OCI-LY7 (cell line): ENCODE results near the gene BMAL1. TPM values are rescaled to one million over a fixed set of nuclear protein-coding genes. Genes with fewer than 3 reads are reported as not detected.

ENCODE experiments used
- BruUV-seq: library from RNA; stranded (reverse); fragments of 400-500 nt; replicated peaks from 2 replicates; lab custom pipeline; 2021; lab: Mats Ljungman, UMichigan
- CTCF ChIA-PET: fragments of 300-600 bp; sonication (Branson Sonifier 250); formaldehyde crosslinking; loops from one replicate; lab custom pipeline; 2022; ENCODE audit warnings: antibody characterized with exemption; ENCODE audit not compliant: unreplicated experiment; lab: Charles Lee
- POLR2A ChIA-PET: fragments of 300-600 bp; sonication (Branson Sonifier 250); formaldehyde crosslinking; loops from one replicate; lab custom pipeline; 2022; ENCODE audit warnings: antibody characterized with exemption; lab: Charles Lee
- DNase-seq: peaks from one replicate; pipeline ENCODE4 v3.0.0-alpha.2; 2015; ENCODE audit warnings: low spot score
- H2AFZ ChIP-seq: fragments of 200-600 bp; sonication (generic), shearing (Covaris generic); 2 replicates; pipeline ENCODE4 v1.6.1; 2014; ENCODE audit warnings: mild to moderate bottlenecking, antibody characterized with exemption, low read length, moderate library complexity
- H3K27ac ChIP-seq: fragments of 200-600 bp; sonication (generic); 2 replicates; pipeline ENCODE4 v1.5.1; 2014; ENCODE audit warnings: mixed run types, low read depth, mild to moderate bottlenecking, moderate library complexity, low read length, inconsistent platforms; ENCODE audit not compliant: poor library complexity, severe bottlenecking
- H3K36me3 ChIP-seq: fragments of 200-600 bp; sonication (generic); 2 replicates; pipeline ENCODE4 v1.6.1; 2014; ENCODE audit warnings: mild to moderate bottlenecking, antibody characterized with exemption, low read length, moderate library complexity, mixed read lengths; ENCODE audit not compliant: insufficient read depth
- H3K4me1 ChIP-seq: fragments of 200-600 bp; sonication (generic); 2 replicates; pipeline ENCODE4 v1.5.1; 2014; ENCODE audit warnings: mild to moderate bottlenecking, low read length; ENCODE audit not compliant: insufficient read depth, poor library complexity, severe bottlenecking
- H3K4me2 ChIP-seq: fragments of 200-600 bp; sonication (generic); 2 replicates; pipeline ENCODE4 v1.6.1; 2014; ENCODE audit warnings: mild to moderate bottlenecking, low read length
- H3K4me3 ChIP-seq: fragments of 200-600 bp; sonication (generic); 2 replicates; pipeline ENCODE4 v1.5.1; 2014; ENCODE audit warnings: mild to moderate bottlenecking, low read depth, low read length; ENCODE audit not compliant: poor library complexity, severe bottlenecking
- H3K79me2 ChIP-seq: fragments of 200-600 bp; sonication (generic); 2 replicates; pipeline ENCODE4 v1.6.1; 2016; ENCODE audit warnings: low read depth, mild to moderate bottlenecking, low read length, moderate library complexity, mixed read lengths; ENCODE audit not compliant: insufficient read depth
- H3K9me2 ChIP-seq: fragments of 200-600 bp; sonication (generic); 2 replicates; pipeline ENCODE4 v1.6.1; 2016; ENCODE audit warnings: mild to moderate bottlenecking, low read length, mixed read lengths; ENCODE audit not compliant: insufficient read depth
- H3K9me3 ChIP-seq: fragments of 200-600 bp; sonication (generic); 2 replicates; pipeline ENCODE4 v1.6.1; 2014; ENCODE audit warnings: mild to moderate bottlenecking, mixed run types, low read length, mixed read lengths
- H4K20me1 ChIP-seq: fragments of 200-600 bp; sonication (generic); 2 replicates; pipeline ENCODE4 v1.6.1; 2014; ENCODE audit warnings: mild to moderate bottlenecking, antibody characterized with exemption, low read length, moderate library complexity, mixed read lengths; ENCODE audit not compliant: insufficient read depth
- CTCF ChIP-seq: fragments of 200-600 bp; sonication (generic); conservative IDR thresholded peaks from 2 replicates; pipeline ENCODE4 v1.5.1; 2014; ENCODE audit warnings: mild to moderate bottlenecking, antibody characterized with exemption, low read length, moderate library complexity, mixed read lengths
- EZH2phosphoT487 ChIP-seq: fragments of 200-600 bp; sonication (generic); IDR thresholded peaks from 2 replicates; pipeline ENCODE4 v1.6.1; 2018; ENCODE audit warnings: low read depth, borderline replicate concordance, mild to moderate bottlenecking, mixed run types, antibody characterized with exemption, low read length, moderate library complexity, mixed read lengths
- intact Hi-C: fragments of 100-400 bp; cut with micrococcal nuclease; formaldehyde crosslinking; loops from one replicate; pipeline ENCODE4 v1.10.0; 2022; ENCODE audit not compliant: unreplicated experiment
- total RNA-seq, 2 experiments: library from RNA; depleted of rRNA in 1 of 2; stranded (reverse); fragments of >200 nt in 1 of 2; shearing (Covaris generic) in 1 of 2; gene quantifications; 2 replicates each; pipeline ENCODE4 v1.2.3, GENCODE V29; 2014 to 2022

The BMAL1 gene
- total RNA-seq, 2 experiments from 2014 or later: not detected

- Histone ChIP-seq H2AFZ (no peak overlapping the region), H3K4me1 (no peaks in the 10 kb centered on the region), H3K9me3 (no peaks in the 10 kb centered on the region), H3K9me2 (no peaks in the 10 kb centered on the region), H3K36me3 (no peaks in the 10 kb centered on the region), H3K4me3 (no peak overlapping the region), H4K20me1 (no peaks in the 10 kb centered on the region), H3K4me2 (no peak overlapping the region), H3K79me2 (no peaks in the 10 kb centered on the region), H3K27ac (no peak overlapping the region)
- no peak for TF ChIP-seq CTCF
- TF ChIP-seq EZH2phosphoT487: no peak
- ChIA-PET CTCF (no interaction called here), POLR2A (interaction anchor here (0.6 kb wide), 1 partner anchor 376 kb away, joined by 4 read pairs; no protein-coding TSS in a partner anchor)
- intact Hi-C loops: no loop called here
- no TSS peak for BruUV-seq
- no peak for DNase-seq
Observed at GRCh38 chr11:13336246-13336878, 58.8 kb downstream of the BMAL1 start.

GRCh38 chr11:13338019-13338426 is 60.4 kb downstream of the BMAL1 start:
- no peaks in the 10 kb centered on the region for H4K20me1 ChIP-seq
- intact Hi-C loops: no loop called here
- no peaks in the 10 kb centered on the region for H3K79me2 ChIP-seq
- H3K4me1 ChIP-seq: no peaks in the 10 kb centered on the region
- DNase-seq: no peak
- H3K9me2 ChIP-seq: no peaks in the 10 kb centered on the region
- no peak overlapping the region for H3K4me2 ChIP-seq
- no peaks in the 10 kb centered on the region for H3K9me3 ChIP-seq
- no peak overlapping the region for H2AFZ ChIP-seq
- no peaks in the 10 kb centered on the region for H3K36me3 ChIP-seq
- no peak overlapping the region for H3K27ac ChIP-seq
- CTCF ChIA-PET: no interaction called here
- TF ChIP-seq CTCF (no peak), EZH2phosphoT487 (no peak)
- H3K4me3 ChIP-seq: no peak overlapping the region
- BruUV-seq: no TSS peak
- POLR2A ChIA-PET: no interaction called here

GRCh38 chr11:13338427-13339069 is 61.0 kb downstream of the BMAL1 start:
- intact Hi-C loops: no loop called here
- no peaks in the 10 kb centered on the region for H3K4me1 ChIP-seq
- H3K9me2 ChIP-seq: no peaks in the 10 kb centered on the region
- POLR2A ChIA-PET: interaction anchor here (0.5 kb wide), 1 partner anchor 20 kb away, joined by 6 read pairs; no protein-coding TSS in a partner anchor
- no peak overlapping the region for H3K4me2 ChIP-seq
- H2AFZ ChIP-seq: no peak overlapping the region
- H3K36me3 ChIP-seq: no peaks in the 10 kb centered on the region
- no TSS peak for BruUV-seq
- DNase-seq: no peak
- TF ChIP-seq CTCF (no peak), EZH2phosphoT487 (no peak)
- H4K20me1 ChIP-seq: no peaks in the 10 kb centered on the region
- H3K4me3 ChIP-seq: no peak overlapping the region
- H3K79me2 ChIP-seq: no peaks in the 10 kb centered on the region
- CTCF ChIA-PET: no interaction called here
- no peaks in the 10 kb centered on the region for H3K9me3 ChIP-seq
- H3K27ac ChIP-seq: no peak overlapping the region
